DND-41 (cell line): ENCODE results near the gene MTF1.

Experiments
- ATAC-seq: fragments of 200-7000 bp; cut with Tn5 transposase; 3 replicates; pipeline ENCODE4 v1.9.1; 2021; ENCODE audit warnings: low read depth; ENCODE audit not compliant: insufficient read depth
- DNase-seq: peaks from one replicate; pipeline ENCODE4 v3.0.0-alpha.2; 2020
- H2AFZ ChIP-seq: 2 replicates; pipeline ENCODE4 v1.6.0; 2012; ENCODE audit warnings: low read depth, low read length
- H3K27ac ChIP-seq: 2 replicates; pipeline ENCODE4 v1.5.1; 2012; ENCODE audit warnings: low read length, inconsistent platforms
- H3K27me3 ChIP-seq: fragments of 200-600 bp; sonication (generic); 2 replicates; pipeline ENCODE4 v1.6.0; 2012; ENCODE audit warnings: low read length, mild to moderate bottlenecking, inconsistent platforms; ENCODE audit not compliant: insufficient read depth, poor library complexity
- H3K36me3 ChIP-seq: 2 replicates; pipeline ENCODE4 v1.5.1; 2012; ENCODE audit warnings: low read length, inconsistent platforms; ENCODE audit not compliant: insufficient read depth
- H3K4me1 ChIP-seq: 2 replicates; pipeline ENCODE4 v1.5.1; 2012; ENCODE audit warnings: mild to moderate bottlenecking, low read length; ENCODE audit not compliant: insufficient read depth
- H3K4me2 ChIP-seq: 2 replicates; pipeline ENCODE4 v1.6.0; 2012; ENCODE audit warnings: mild to moderate bottlenecking, moderate library complexity, low read length, inconsistent platforms; ENCODE audit not compliant: insufficient read depth
- H3K4me3 ChIP-seq, 2 experiments: fragments of 200-600 bp in 1 of 2; shearing (Covaris generic) in 1 of 2; 2 replicates each; pipeline ENCODE4 v1.5.1; 2012 to 2016; ENCODE audit warnings: inconsistent platforms in 2 of 2, low read length in 2 of 2, mild to moderate bottlenecking in 2 of 2, low read depth in 1 of 2, moderate library complexity in 1 of 2
- H3K79me2 ChIP-seq: 2 replicates; pipeline ENCODE4 v1.6.0; 2012; ENCODE audit warnings: low read length, inconsistent platforms; ENCODE audit not compliant: insufficient read depth
- H3K9ac ChIP-seq: 2 replicates; pipeline ENCODE4 v1.6.0; 2012; ENCODE audit warnings: low read depth, mild to moderate bottlenecking, inconsistent platforms, low read length, moderate library complexity
- H3K9me3 ChIP-seq: 2 replicates; pipeline ENCODE4 v1.5.1; 2012; ENCODE audit warnings: low read length, moderate library complexity, mild to moderate bottlenecking, inconsistent platforms; ENCODE audit not compliant: insufficient read depth, severe bottlenecking
- H4K20me1 ChIP-seq: 2 replicates; pipeline ENCODE4 v1.6.0; 2012; ENCODE audit warnings: low read length; ENCODE audit not compliant: insufficient read depth
- CTCF ChIP-seq: IDR thresholded peaks from 2 replicates; pipeline ENCODE4 v1.5.1; 2012; ENCODE audit warnings: borderline replicate concordance, low read length, moderate library complexity, mild to moderate bottlenecking; ENCODE audit not compliant: poor library complexity, severe bottlenecking; ENCODE audit errors: extremely low read depth
- EZH2 ChIP-seq: IDR thresholded peaks from 3 replicates; pipeline ENCODE4 v1.6.1; 2012; ENCODE audit warnings: borderline replicate concordance, low read depth, mild to moderate bottlenecking, moderate library complexity, low read length, inconsistent platforms; ENCODE audit not compliant: severe bottlenecking

Gene MTF1

DNA sequence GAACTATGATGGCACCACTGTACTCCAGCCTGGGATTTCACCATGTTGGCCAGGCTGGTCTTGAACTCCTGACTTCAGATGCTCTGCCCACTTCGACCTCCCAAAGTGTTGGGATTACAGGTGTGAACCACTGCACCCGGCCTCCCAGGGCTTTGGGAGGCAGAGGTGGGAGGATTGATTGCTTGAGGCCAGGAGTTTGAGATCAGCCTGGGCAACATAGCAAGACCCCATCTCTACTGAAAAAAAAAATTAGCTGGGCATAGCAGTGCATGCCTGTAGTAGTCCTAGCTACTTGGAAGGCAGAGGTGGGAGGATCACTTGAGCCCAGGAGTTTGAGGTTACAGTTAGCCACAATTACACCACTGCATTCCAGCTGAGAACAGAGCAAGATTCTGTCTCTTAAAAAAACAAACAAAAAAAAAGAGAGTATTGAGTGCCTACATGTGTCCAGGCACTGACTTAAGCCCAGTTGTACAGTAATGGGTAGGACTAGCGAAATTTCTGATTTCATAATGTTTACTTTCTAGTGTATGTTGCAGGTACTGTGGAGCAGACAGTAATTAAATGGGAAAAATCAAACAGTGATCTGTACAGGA, 61.5 kb downstream of the MTF1 start:
- Histone ChIP-seq H3K27me3 (no peaks in the 10 kb centered on the region), H3K4me2 (no peak overlapping the region), H3K27ac (no peak overlapping the region), H3K9me3 (no peaks in the 10 kb centered on the region), H3K9ac (no peak overlapping the region), H3K4me1 (peaks cover 28% of the 10 kb centered on the region), H3K36me3 (peaks cover 67% of the 10 kb centered on the region), H4K20me1 (peaks cover 46% of the 10 kb centered on the region), H2AFZ (no peak overlapping the region), H3K4me3 (no peak overlapping the region), H3K79me2 (peaks cover 47% of the 10 kb centered on the region)
- TF ChIP-seq CTCF (no peak), EZH2 (no peak)
- ATAC-seq, result no peak
- DNase-seq, result no peak

GRCh38 chr1:37795340-37796125, 63.9 kb downstream of the MTF1 start:
- Histone ChIP-seq H3K9ac (peak overlapping the region; percentile 98), H4K20me1 (peaks cover 36% of the 10 kb centered on the region), H3K9me3 (no peaks in the 10 kb centered on the region), H2AFZ (no peak overlapping the region), H3K4me3 (peak overlapping the region; percentile 78 to 97; a peak in 3 of 4 replicates), H3K79me2 (peaks cover 36% of the 10 kb centered on the region), H3K27ac (peak overlapping the region; percentile 60; the same call in 1 of the 2 replicates), H3K27me3 (no peaks in the 10 kb centered on the region), H3K36me3 (peaks cover 47% of the 10 kb centered on the region), H3K4me1 (peaks cover 30% of the 10 kb centered on the region), H3K4me2 (peak overlapping the region; percentile 99)
- TF ChIP-seq EZH2 (no peak), CTCF (no peak)
- ATAC-seq (peak; percentile 30; the same call in 2 of the 3 replicates), DNase-seq (peak; percentile 66)

DNA sequence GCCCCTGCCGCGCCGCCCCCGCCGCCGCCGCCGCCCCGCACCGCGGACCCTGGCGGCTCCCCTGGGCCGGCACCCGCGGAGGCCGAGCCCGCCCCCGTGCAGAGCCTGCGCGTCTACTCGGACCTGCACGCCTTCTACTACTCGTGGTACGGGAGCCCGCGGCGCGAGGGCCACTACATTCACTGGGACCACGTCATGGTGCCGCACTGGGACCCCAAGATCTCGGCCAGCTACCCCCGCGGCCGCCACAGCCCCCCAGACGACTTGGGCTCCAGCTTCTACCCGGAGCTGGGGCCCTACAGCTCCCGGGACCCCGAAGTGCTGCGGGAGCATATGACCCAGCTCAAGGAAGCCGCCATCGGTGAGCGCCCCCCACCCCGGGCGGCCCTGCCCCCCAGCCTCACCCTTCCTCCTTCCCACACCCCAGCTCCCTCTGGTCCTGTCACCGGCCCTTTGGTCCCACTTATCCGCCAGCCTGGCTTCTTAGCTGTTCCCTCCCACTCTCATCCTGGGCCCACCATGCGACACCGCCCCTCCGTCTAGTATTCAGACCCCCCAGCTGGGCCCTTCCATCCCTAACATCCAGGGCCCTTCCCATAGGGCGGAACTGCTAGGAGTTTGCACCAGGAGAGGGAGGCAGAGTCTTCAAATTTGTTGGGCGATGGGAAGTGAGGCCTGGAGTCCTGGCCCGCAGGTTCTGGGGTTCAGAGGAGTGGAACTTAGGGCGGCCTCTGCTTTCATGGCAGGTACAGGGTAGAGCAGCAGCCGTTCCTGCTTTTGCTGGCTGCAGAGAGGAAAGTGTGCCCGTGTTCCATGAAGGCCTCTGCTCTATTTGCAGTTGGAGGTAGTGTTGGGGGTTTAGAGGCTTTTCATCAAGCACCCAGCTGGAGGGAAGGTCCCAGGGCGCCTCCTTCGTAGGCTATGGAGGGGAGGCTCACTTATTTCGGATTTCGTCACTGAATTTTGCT, 64.7 kb downstream of the MTF1 start:
- ATAC-seq, result peak; percentile 21; the same call in 1 of the 3 replicates
- peak overlapping the region; percentile 60 for H3K27ac ChIP-seq
- peak overlapping the region; percentile 99 for H2AFZ ChIP-seq
- H3K79me2 ChIP-seq, result peaks cover 33% of the 10 kb centered on the region
- peak overlapping the region; percentile 98 for H3K9ac ChIP-seq
- peaks cover 38% of the 10 kb centered on the region for H3K36me3 ChIP-seq
- no peaks in the 10 kb centered on the region for H3K27me3 ChIP-seq
- TF ChIP-seq CTCF (no peak), EZH2 (no peak)
- peaks cover 30% of the 10 kb centered on the region for H3K4me1 ChIP-seq
- H3K4me2 ChIP-seq, result peak overlapping the region; percentile 99
- DNase-seq, result peak; percentile 17
- no peaks in the 10 kb centered on the region for H3K9me3 ChIP-seq
- peak overlapping the region; percentile 78 to 97; a peak in 3 of 4 replicates for H3K4me3 ChIP-seq
- H4K20me1 ChIP-seq, result peaks cover 27% of the 10 kb centered on the region; the same call in 1 of the 2 replicates
